ENCODE data around the gene GRB14.

The GRB14 gene

GRCh38 chr2:164593959-164594358 is 27.3 kb downstream of the GRB14 start:
- no peak for TF ChIP-seq GATA2 (IDR thresholded peaks at IDR 0.05; ENCODE audit: low read depth, low read length)
- no peak for TF ChIP-seq GATA3 (IDR thresholded peaks at IDR 0.05; ENCODE audit: low read depth, low read length)

DNA sequence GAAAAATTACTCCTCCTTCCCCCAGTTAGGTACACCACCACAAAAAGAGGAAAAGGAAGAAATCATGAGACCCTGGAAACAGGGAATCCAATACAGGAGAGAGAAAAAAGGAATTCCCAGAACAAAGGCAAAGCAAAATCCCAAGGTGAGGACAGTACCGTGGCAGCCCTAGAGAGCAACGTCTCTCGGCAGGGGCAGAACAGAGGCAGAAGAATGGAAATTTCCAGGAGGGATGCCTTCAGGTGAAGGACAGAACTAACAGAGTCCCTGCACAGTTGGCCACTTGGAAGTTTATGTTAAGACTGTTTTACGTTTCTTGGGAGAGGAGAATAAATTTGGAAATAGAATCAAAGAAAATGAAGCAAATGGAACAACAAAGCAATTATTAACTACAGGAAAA is 27.7 kb downstream of the GRB14 start:
- TF ChIP-seq GATA2 (IDR thresholded peaks at IDR 0.05; ENCODE audit: low read depth, low read length) (no peak), GATA3 (IDR thresholded peaks at IDR 0.05; ENCODE audit: low read depth, low read length) (no peak)

DNA sequence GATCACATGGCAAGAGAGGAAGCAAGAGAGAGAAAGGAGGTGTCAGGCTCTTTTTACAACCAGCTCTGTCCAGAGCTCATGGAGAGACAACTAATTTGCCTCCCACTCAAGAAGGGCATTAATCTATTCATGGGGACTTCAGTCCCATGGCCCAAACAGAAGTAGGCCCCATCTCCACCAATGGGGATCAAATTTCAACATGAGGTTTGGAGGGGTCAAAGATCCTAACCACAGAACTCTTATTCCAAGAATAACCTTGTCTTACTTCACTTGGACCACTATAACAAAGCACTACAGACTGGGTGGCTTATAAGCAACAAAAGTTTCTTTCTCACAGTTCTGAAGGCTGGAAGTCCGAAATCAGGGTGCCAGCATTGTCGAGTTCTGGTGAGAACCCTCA is 31.8 kb downstream of the GRB14 start:
- TF ChIP-seq GATA2 (IDR thresholded peaks at IDR 0.05; ENCODE audit: low read depth, low read length) (no peak), GATA3 (IDR thresholded peaks at IDR 0.05; ENCODE audit: low read depth, low read length) (no peak)

GRCh38 chr2:164581050-164581449 is 40.2 kb downstream of the GRB14 start:
- TF ChIP-seq GATA3 (IDR thresholded peaks at IDR 0.05; ENCODE audit: low read depth, low read length) (no peak), GATA2 (IDR thresholded peaks at IDR 0.05; ENCODE audit: low read depth, low read length) (no peak)

DNA sequence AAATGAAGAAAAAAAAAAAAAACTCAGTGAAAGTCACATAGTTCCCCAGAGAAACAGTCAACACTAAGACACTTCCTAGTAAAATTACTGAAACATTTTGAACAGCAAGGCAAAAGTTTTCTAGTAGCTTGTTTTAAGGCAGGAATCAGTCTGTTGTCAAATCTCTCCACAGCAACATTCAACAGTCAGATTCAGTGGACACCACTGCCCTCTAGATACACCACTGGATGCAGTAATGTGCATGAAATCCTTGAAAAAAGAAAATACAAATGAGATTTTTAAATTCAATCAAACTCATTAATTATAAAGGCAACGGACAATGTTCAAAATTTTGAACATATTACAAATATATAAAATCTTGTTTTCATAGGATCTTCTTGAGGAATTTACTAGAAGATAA is 46.4 kb downstream of the GRB14 start:
- TF ChIP-seq GATA3 (IDR thresholded peaks at IDR 0.05; ENCODE audit: low read depth, low read length) (no peak), GATA2 (IDR thresholded peaks at IDR 0.05; ENCODE audit: low read depth, low read length) (no peak)

GRCh38 chr2:164570475-164570874 is 50.8 kb downstream of the GRB14 start:
- TF ChIP-seq GATA3 (IDR thresholded peaks at IDR 0.05; ENCODE audit: low read depth, low read length) (no peak), GATA2 (IDR thresholded peaks at IDR 0.05; ENCODE audit: low read depth, low read length) (no peak)

GRCh38 chr2:164569378-164569777 is 51.9 kb downstream of the GRB14 start:
- TF ChIP-seq GATA3 (IDR thresholded peaks at IDR 0.05; ENCODE audit: low read depth, low read length) (no peak), GATA2 (IDR thresholded peaks at IDR 0.05; ENCODE audit: low read depth, low read length) (no peak)

- TF ChIP-seq GATA2 (IDR thresholded peaks at IDR 0.05; ENCODE audit: low read depth, low read length), result no peak
- TF ChIP-seq GATA3 (IDR thresholded peaks at IDR 0.05; ENCODE audit: low read depth, low read length), result no peak
Observed at GRCh38 chr2:164568317-164568716, 53.0 kb downstream of the GRB14 start.

GRCh38 chr2:164567335-164567989 is 53.8 kb downstream of the GRB14 start:
- TF ChIP-seq GATA3 (IDR thresholded peaks at IDR 0.05; ENCODE audit: low read depth, low read length) (no peak), GATA2 (IDR thresholded peaks at IDR 0.05; ENCODE audit: low read depth, low read length) (no peak)

GRCh38 chr2:164565359-164565758 is 55.9 kb downstream of the GRB14 start:
- no peak for TF ChIP-seq GATA3 (IDR thresholded peaks at IDR 0.05; ENCODE audit: low read depth, low read length)
- no peak for TF ChIP-seq GATA2 (IDR thresholded peaks at IDR 0.05; ENCODE audit: low read depth, low read length)

GRCh38 chr2:164562666-164563065 is 58.6 kb downstream of the GRB14 start:
- TF ChIP-seq GATA2 (IDR thresholded peaks at IDR 0.05; ENCODE audit: low read depth, low read length) (no peak), GATA3 (IDR thresholded peaks at IDR 0.05; ENCODE audit: low read depth, low read length) (no peak)

DNA sequence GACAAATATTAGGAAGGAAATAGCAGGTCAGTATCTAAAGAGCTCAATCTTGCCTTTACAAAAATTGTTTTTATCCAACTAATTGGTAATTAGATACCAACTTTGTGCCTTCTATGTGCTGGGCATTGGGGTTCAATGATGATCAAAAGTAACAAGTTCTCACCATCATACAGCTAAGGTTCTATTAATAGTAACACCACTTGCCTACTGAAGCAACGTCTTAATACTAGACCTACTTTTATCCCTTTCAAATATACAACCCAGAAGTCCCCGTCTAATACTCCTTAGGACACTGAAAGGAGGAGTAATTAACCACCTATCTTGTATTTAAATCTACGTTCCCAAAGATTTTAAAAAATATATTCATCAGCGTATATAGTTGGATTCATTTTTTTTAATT is 59.3 kb downstream of the GRB14 start:
- TF ChIP-seq GATA3 (IDR thresholded peaks at IDR 0.05; ENCODE audit: low read depth, low read length), result no peak
- no peak for TF ChIP-seq GATA2 (IDR thresholded peaks at IDR 0.05; ENCODE audit: low read depth, low read length)

DNA sequence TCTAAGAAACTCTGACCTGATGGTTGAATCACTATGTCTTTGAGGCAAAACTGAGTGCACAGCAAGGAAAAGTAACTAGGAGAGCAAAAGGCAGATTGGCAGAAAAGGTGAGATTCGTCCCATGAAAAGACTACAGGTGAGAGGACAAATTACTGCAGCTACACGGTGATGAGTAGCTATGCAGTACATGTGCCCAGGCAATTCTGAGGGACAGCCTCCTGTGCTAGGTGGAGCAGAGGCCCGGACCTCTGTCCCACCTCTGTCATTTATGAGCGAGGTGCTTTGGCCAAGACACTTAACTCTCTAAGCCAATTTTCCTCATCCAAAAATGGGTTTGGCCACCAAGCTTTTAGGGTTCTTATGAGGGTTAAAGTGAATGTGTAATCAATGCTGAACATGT is 59.9 kb downstream of the GRB14 start:
- TF ChIP-seq GATA2 (IDR thresholded peaks at IDR 0.05; ENCODE audit: low read depth, low read length) (no peak), GATA3 (IDR thresholded peaks at IDR 0.05; ENCODE audit: low read depth, low read length) (no peak)

- TF ChIP-seq GATA2 (IDR thresholded peaks at IDR 0.05; ENCODE audit: low read depth, low read length) (no peak), GATA3 (IDR thresholded peaks at IDR 0.05; ENCODE audit: low read depth, low read length) (no peak)
Observed at GRCh38 chr2:164560902-164561301, 60.4 kb downstream of the GRB14 start.

DNA sequence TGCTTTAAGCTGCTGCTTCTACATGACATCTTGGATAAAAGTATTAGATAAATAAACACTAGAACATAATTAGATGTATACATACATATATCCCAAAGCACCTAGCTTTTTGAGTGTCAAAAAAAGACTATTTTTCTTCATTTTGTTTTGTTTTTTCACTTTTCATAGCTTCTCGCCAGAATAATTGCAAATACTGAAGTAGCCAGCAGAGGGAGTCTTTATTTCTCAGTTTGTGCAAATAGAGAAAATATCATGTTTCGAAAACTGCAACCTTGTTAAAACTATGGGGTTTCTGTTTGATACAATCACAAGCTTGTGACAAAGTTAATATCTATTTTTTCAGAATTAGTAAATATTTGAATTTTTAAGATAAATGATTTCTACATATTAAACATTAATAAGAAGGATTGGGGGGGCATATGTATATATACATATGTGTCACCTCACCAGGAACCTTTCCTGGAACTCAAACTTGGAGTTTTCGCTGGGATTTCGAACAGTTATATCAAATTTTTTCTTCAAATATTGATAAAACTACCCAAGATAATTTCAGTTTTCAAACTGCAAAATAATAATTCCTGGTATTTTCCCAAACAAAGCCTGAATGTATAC is 61.0 kb downstream of the GRB14 start:
- TF ChIP-seq GATA3 (IDR thresholded peaks at IDR 0.05; ENCODE audit: low read depth, low read length) (no peak), GATA2 (IDR thresholded peaks at IDR 0.05; ENCODE audit: low read depth, low read length) (no peak)

Data from SH-SY5Y (cell line).